ENCODE data around the gene HHLA2. TPM values are rescaled to one million over a fixed set of nuclear protein-coding genes. Genes with fewer than 3 reads are reported as not detected.

The HHLA2 gene
- total and polyA plus RNA-seq, 4 experiments from 2014 or later = 0.52 to 0.58 TPM; not detected in 2

DNA sequence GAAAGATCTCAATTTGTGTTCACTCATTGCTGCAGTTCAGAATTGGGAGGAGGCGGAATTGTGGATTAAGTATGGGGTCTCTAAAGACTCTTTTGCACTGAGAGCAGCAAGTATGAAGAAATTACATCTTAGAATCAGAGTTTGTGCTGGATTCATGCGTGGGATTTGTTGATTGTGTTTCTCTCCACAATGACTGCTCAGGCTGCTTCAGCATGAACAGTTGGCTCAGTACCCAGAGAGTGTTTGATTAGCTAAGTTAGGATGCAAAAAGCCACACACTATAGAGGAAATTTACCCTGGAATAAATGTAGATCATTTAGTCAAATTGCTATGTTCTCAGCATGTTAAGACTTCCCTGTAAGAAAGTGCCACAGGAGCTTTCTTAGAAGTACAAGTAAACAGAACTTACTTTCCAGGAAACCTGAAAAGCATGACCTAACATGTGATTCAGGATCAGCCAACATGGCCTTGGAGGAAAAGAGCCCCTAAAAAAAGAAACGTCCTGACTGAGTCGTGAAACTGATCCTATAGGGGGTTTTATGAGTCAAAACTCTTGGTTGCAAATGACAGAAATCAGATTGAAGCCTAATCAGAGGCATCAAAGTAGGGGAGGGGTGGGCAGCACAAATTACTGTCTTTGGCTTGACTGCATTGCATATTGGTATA lies 32.6 kb downstream of the HHLA2 start:
- H3K4me3 ChIP-seq (ENCODE audit: low read length in 2 of 2) = no peak overlapping the region
- Mint-ChIP-seq H3K4me3 (no peak overlapping the region), H3K27ac (peak overlapping the region in 1 of 7 donors; percentile 3), H3K9me3 (peaks cover 0 to 10% (median 4%) of the 10 kb centered on the region in 8 donors), H3K36me3 (peaks cover 0 to 4% of the 10 kb centered on the region in 2 donors), H3K27me3 (peaks cover 0 to 3% of the 10 kb centered on the region in 2 donors), H3K4me1 (peaks cover 5 to 22% (median 11%) of the 10 kb centered on the region in 4 donors)
- no peak for DNase-seq
- H3K27ac ChIP-seq (ENCODE audit: low read depth, low read length) = no peak overlapping the region
- H3K9me3 ChIP-seq (ENCODE audit: control insufficient read depth in 1 of 2, low read length in 2 of 2) = no peaks in the 10 kb centered on the region
- no peaks in the 10 kb centered on the region for H3K27me3 ChIP-seq (ENCODE audit: insufficient read depth, low read length)
- H3K4me1 ChIP-seq (ENCODE audit: insufficient read depth, low read length) = peaks cover 10% of the 10 kb centered on the region
- intact Hi-C loops (cut with micrococcal nuclease) = loop anchor here (10.0 kb wide), 1 partner anchor 274 kb away; no protein-coding TSS in a partner anchor
- H3K36me3 ChIP-seq (ENCODE audit: insufficient read depth, low read length) = no peaks in the 10 kb centered on the region
- ChIA-PET POLR2A (ENCODE audit: partially characterized antibody) (no interaction called here), CTCF (ENCODE audit: partially characterized antibody) (no interaction called here)

DNA sequence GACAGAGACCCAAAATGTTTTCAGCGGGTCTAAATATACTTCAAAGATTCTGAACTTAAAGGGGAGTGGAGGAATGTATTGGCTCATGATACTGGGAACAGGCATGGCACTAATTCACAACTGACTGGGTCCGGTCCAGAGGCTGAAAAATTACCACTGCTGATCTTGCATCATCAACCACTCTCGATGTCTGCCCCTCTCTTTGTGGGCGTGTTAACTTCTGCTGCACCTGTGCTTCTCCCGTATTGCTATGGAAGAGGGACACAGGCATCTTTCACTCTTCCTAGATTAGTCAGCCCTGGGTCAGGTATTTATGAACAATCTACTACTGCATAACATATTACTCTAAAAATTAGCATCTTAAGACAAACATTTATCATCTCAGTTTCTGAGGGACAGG lies 33.2 kb downstream of the HHLA2 start:
- Mint-ChIP-seq H3K27ac (peak overlapping the region in 1 of 7 donors; percentile 58), H3K4me3 (no peak overlapping the region)
- POLR2A ChIA-PET (ENCODE audit: partially characterized antibody) = no interaction called here

DNA sequence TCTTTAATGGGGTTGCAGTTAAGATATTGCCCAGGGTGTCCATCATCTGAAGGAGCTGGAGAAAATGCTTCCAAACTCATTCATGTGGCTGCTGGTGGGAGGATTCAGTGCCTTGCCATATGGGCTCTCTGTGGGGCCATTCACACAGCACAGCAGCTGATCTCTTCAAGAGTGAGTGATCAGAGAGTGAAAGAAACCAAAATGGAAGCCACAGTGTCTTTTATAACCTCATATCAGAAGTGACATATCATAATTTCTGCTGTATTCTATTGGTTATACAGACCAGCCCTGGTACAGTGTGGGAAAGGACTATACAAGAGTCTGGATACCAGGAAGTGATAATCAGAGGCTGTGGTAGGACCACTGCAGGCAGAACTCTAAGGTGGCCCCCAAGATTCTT lies 33.6 kb downstream of the HHLA2 start:
- peaks cover 0 to 3% of the 10 kb centered on the region in 2 donors for H3K27me3 Mint-ChIP-seq
- POLR2A ChIA-PET (ENCODE audit: partially characterized antibody) = no interaction called here
- peaks cover 0 to 10% (median 4%) of the 10 kb centered on the region in 8 donors for H3K9me3 Mint-ChIP-seq
- no peak for DNase-seq
- intact Hi-C loops (cut with micrococcal nuclease) = loop anchor here (10.0 kb wide), 1 partner anchor 275 kb away; no protein-coding TSS in a partner anchor
- peaks cover 0 to 4% of the 10 kb centered on the region in 2 donors for H3K36me3 Mint-ChIP-seq
- Histone ChIP-seq H3K27me3 (ENCODE audit: insufficient read depth, low read length) (no peaks in the 10 kb centered on the region), H3K36me3 (ENCODE audit: insufficient read depth, low read length) (no peaks in the 10 kb centered on the region), H3K27ac (ENCODE audit: low read depth, low read length) (no peak overlapping the region), H3K9me3 (ENCODE audit: control insufficient read depth in 1 of 2, low read length in 2 of 2) (no peaks in the 10 kb centered on the region), H3K4me1 (ENCODE audit: insufficient read depth, low read length) (peaks cover 10% of the 10 kb centered on the region), H3K4me3 (ENCODE audit: low read length in 2 of 2) (no peak overlapping the region)
- no peak overlapping the region for H3K27ac Mint-ChIP-seq
- H3K4me1 Mint-ChIP-seq = peaks cover 5 to 22% (median 11%) of the 10 kb centered on the region in 4 donors
- CTCF ChIA-PET (ENCODE audit: partially characterized antibody) = no interaction called here
- no peak overlapping the region for H3K4me3 Mint-ChIP-seq

More for the DNA sequence above, 33.2 kb downstream of the HHLA2 start:
- CTCF ChIA-PET (ENCODE audit: partially characterized antibody) = no interaction called here
- Mint-ChIP-seq H3K9me3 (peaks cover 0 to 10% (median 4%) of the 10 kb centered on the region in 8 donors), H3K27me3 (peaks cover 0 to 3% of the 10 kb centered on the region in 2 donors), H3K36me3 (peaks cover 0 to 4% of the 10 kb centered on the region in 2 donors), H3K4me1 (peaks cover 5 to 22% (median 11%) of the 10 kb centered on the region in 4 donors)
- no peaks in the 10 kb centered on the region for H3K9me3 ChIP-seq (ENCODE audit: control insufficient read depth in 1 of 2, low read length in 2 of 2)
- no peaks in the 10 kb centered on the region for H3K36me3 ChIP-seq (ENCODE audit: insufficient read depth, low read length)
- intact Hi-C loops (cut with micrococcal nuclease) = loop anchor here (10.0 kb wide), 1 partner anchor 275 kb away; no protein-coding TSS in a partner anchor
- H3K27me3 ChIP-seq (ENCODE audit: insufficient read depth, low read length) = no peaks in the 10 kb centered on the region
- H3K4me3 ChIP-seq (ENCODE audit: low read length in 2 of 2) = no peak overlapping the region
- H3K27ac ChIP-seq (ENCODE audit: low read depth, low read length) = no peak overlapping the region
- H3K4me1 ChIP-seq (ENCODE audit: insufficient read depth, low read length) = peaks cover 10% of the 10 kb centered on the region
- DNase-seq = no peak

DNA sequence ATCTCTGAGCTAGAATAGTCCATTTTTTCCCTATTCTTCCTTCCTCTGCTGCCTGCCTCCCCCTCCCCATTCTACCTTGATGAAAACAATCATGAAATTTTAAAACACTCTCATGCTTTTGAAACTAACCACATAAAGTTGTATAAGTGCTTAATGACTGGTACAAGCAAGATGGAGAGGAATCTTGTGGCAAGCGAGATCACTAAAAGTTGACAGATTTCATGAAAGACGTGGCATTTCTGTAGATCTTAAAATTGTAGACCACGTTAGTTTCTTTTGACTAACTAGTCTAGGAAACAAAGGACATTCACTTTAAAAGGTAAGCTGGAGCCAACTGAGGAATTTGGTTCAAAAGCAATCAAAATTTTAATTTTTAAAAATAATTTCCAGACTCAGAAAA lies 35.4 kb downstream of the HHLA2 start:
- no peak overlapping the region for H3K27ac Mint-ChIP-seq
- ChIA-PET POLR2A (ENCODE audit: partially characterized antibody) (no interaction called here), CTCF (ENCODE audit: partially characterized antibody) (interaction anchor here (1.1 kb wide), 1 partner anchor 10 kb away, joined by 3 read pairs; no protein-coding TSS in a partner anchor)
- no peaks in the 10 kb centered on the region for H3K27me3 ChIP-seq (ENCODE audit: insufficient read depth, low read length)
- no peak overlapping the region for H3K27ac ChIP-seq (ENCODE audit: low read depth, low read length)
- no peaks in the 10 kb centered on the region for H3K27me3 Mint-ChIP-seq
- H3K4me1 Mint-ChIP-seq = peaks cover 5 to 22% (median 11%) of the 10 kb centered on the region in 4 donors
- H3K36me3 ChIP-seq (ENCODE audit: insufficient read depth, low read length) = no peaks in the 10 kb centered on the region
- no peaks in the 10 kb centered on the region for H3K36me3 Mint-ChIP-seq
- no peak overlapping the region for H3K4me3 ChIP-seq (ENCODE audit: low read length in 2 of 2)
- H3K9me3 ChIP-seq (ENCODE audit: control insufficient read depth in 1 of 2, low read length in 2 of 2) = no peaks in the 10 kb centered on the region
- H3K4me3 Mint-ChIP-seq = no peak overlapping the region
- intact Hi-C loops (cut with micrococcal nuclease) = no loop called here
- no peak for DNase-seq
- H3K4me1 ChIP-seq (ENCODE audit: insufficient read depth, low read length) = peaks cover 10% of the 10 kb centered on the region
- H3K9me3 Mint-ChIP-seq = peaks cover 0 to 7% (median 2%) of the 10 kb centered on the region in 8 donors

DNA sequence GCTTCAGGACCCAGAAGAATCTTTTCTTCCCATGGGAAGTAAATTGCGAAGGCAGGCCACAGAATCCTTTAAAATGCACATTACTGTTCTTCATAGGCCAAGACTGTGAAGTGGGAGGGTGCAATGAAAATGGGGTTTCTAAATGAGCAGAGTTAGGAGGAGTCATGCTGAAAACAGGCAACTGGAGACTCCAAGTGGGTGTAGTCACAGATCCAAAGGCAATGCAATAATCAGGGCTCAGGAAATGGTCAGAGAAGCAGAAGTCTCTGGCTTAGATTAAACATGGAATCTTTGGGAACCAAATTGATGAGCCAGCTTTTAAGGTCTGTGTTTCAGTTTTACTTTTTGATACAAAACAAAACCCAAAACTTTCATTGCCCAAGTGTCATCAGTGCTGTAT lies 37.6 kb downstream of the HHLA2 start:
- Histone ChIP-seq H3K9me3 (ENCODE audit: control insufficient read depth in 1 of 2, low read length in 2 of 2) (no peaks in the 10 kb centered on the region), H3K36me3 (ENCODE audit: insufficient read depth, low read length) (no peaks in the 10 kb centered on the region), H3K27ac (ENCODE audit: low read depth, low read length) (no peak overlapping the region), H3K4me1 (ENCODE audit: insufficient read depth, low read length) (peaks cover 5% of the 10 kb centered on the region), H3K4me3 (ENCODE audit: low read length in 2 of 2) (no peak overlapping the region), H3K27me3 (ENCODE audit: insufficient read depth, low read length) (no peaks in the 10 kb centered on the region)
- no peak overlapping the region for H3K27ac Mint-ChIP-seq
- H3K36me3 Mint-ChIP-seq = no peaks in the 10 kb centered on the region
- CTCF ChIA-PET (ENCODE audit: partially characterized antibody) = no interaction called here
- no peak overlapping the region for H3K4me3 Mint-ChIP-seq
- POLR2A ChIA-PET (ENCODE audit: partially characterized antibody) = no interaction called here
- H3K9me3 Mint-ChIP-seq = no peaks in the 10 kb centered on the region
- H3K4me1 Mint-ChIP-seq = peaks cover 0 to 9% (median 3%) of the 10 kb centered on the region in 4 donors
- intact Hi-C loops (cut with micrococcal nuclease) = no loop called here
- H3K27me3 Mint-ChIP-seq = no peaks in the 10 kb centered on the region
- no peak for DNase-seq

DNA sequence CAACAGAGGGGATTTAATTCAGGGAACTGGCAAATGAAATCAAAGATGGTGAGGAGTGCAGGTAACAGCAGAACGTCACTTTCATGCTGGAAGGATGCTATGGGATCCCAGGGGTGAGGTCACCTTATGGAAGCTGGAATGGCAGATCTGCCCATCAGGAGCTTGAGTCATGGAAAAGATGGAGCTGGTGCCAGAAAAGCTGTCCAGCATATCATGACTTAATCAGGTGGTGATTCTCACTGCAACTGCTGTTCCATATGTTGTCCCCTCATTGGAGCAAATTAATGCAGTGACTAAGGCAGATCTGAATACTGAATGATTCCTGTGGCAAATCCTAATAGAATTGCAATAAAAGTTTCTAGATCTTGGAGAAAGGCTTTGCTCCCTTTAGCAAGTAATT lies 38.4 kb downstream of the HHLA2 start:
- Histone ChIP-seq H3K4me1 (ENCODE audit: insufficient read depth, low read length) (no peaks in the 10 kb centered on the region), H3K4me3 (ENCODE audit: low read length in 2 of 2) (no peak overlapping the region), H3K9me3 (ENCODE audit: control insufficient read depth in 1 of 2, low read length in 2 of 2) (no peaks in the 10 kb centered on the region), H3K36me3 (ENCODE audit: insufficient read depth, low read length) (no peaks in the 10 kb centered on the region), H3K27ac (ENCODE audit: low read depth, low read length) (no peak overlapping the region), H3K27me3 (ENCODE audit: insufficient read depth, low read length) (no peaks in the 10 kb centered on the region)
- no peak overlapping the region for H3K27ac Mint-ChIP-seq
- POLR2A ChIA-PET (ENCODE audit: partially characterized antibody) = no interaction called here
- CTCF ChIA-PET (ENCODE audit: partially characterized antibody) = no interaction called here
- H3K4me1 Mint-ChIP-seq = peaks cover 0 to 2% (median 0%) of the 10 kb centered on the region in 4 donors
- DNase-seq = no peak
- H3K9me3 Mint-ChIP-seq = no peaks in the 10 kb centered on the region
- H3K4me3 Mint-ChIP-seq = no peak overlapping the region
- H3K36me3 Mint-ChIP-seq = no peaks in the 10 kb centered on the region
- intact Hi-C loops (cut with micrococcal nuclease) = no loop called here
- H3K27me3 Mint-ChIP-seq = no peaks in the 10 kb centered on the region

GRCh38 chr3:108338901-108339545 lies 42.7 kb downstream of the HHLA2 start:
- no peaks in the 10 kb centered on the region for H3K9me3 Mint-ChIP-seq
- H3K36me3 ChIP-seq (ENCODE audit: insufficient read depth, low read length) = no peaks in the 10 kb centered on the region
- peaks cover 0 to 5% (median 2%) of the 10 kb centered on the region in 4 donors for H3K4me1 Mint-ChIP-seq
- no peaks in the 10 kb centered on the region for H3K36me3 Mint-ChIP-seq
- intact Hi-C loops (cut with micrococcal nuclease) = no loop called here
- H3K4me1 ChIP-seq (ENCODE audit: insufficient read depth, low read length) = no peaks in the 10 kb centered on the region
- no peaks in the 10 kb centered on the region for H3K27me3 Mint-ChIP-seq
- H3K9me3 ChIP-seq (ENCODE audit: control insufficient read depth in 1 of 2, low read length in 2 of 2) = no peaks in the 10 kb centered on the region
- no peak overlapping the region for H3K27ac ChIP-seq (ENCODE audit: low read depth, low read length)
- no peak overlapping the region for H3K4me3 Mint-ChIP-seq
- ChIA-PET CTCF (ENCODE audit: partially characterized antibody) (no interaction called here), POLR2A (ENCODE audit: partially characterized antibody) (no interaction called here)
- DNase-seq = no peak
- H3K27me3 ChIP-seq (ENCODE audit: insufficient read depth, low read length) = no peaks in the 10 kb centered on the region
- no peak overlapping the region for H3K27ac Mint-ChIP-seq
- no peak overlapping the region for H3K4me3 ChIP-seq (ENCODE audit: low read length in 2 of 2)
